K562 (cell line): Measurements from ENCODE around the gene CSAD. TPM values are rescaled to one million over a fixed set of nuclear protein-coding genes. Genes with fewer than 3 reads are reported as not detected.
A peak's percentile ranks its signal among the peaks of the same experiment; 100 is the strongest.

Experiments
- ETV1 ChIP-seq: fragments of 450-650 bp; conservative IDR thresholded peaks from 2 replicates; pipeline ENCODE4 v1.6.1; 2016; ENCODE audit warnings: missing genetic modification characterization, control low read depth, low read depth, missing compliant biosample characterization
- ETV5 ChIP-seq: sonication (generic); formaldehyde crosslinking; IDR thresholded peaks from 2 replicates; pipeline ENCODE4 v1.4.0; 2020; ENCODE audit warnings: low read depth, mild to moderate bottlenecking, missing genetic modification reagents
- FOXJ3 ChIP-seq: sonication (generic); formaldehyde crosslinking; IDR thresholded peaks from 2 replicates; pipeline ENCODE4 v1.4.0; 2020; ENCODE audit warnings: mild to moderate bottlenecking, missing genetic modification reagents
- GABPB1 ChIP-seq: sonication (generic); formaldehyde crosslinking; IDR thresholded peaks from 2 replicates; pipeline ENCODE4 v1.8.0; 2022; ENCODE audit warnings: mild to moderate bottlenecking, missing genetic modification reagents
- KAT7 ChIP-seq: sonication (generic); formaldehyde crosslinking; IDR thresholded peaks from 2 replicates; pipeline ENCODE4 v1.8.0; 2022; ENCODE audit warnings: missing genetic modification reagents, mild to moderate bottlenecking, borderline replicate concordance
- MYNN ChIP-seq, 2 experiments: sonication (generic); formaldehyde crosslinking in 1 of 2; IDR thresholded peaks; 2 replicates each; pipeline versions ENCODE4 v1.5.0 to v1.6.1; 2016 to 2020; ENCODE audit warnings: antibody characterized with exemption in 1 of 2, missing genetic modification reagents in 1 of 2
- NCOA1 ChIP-seq: fragments of 450-650 bp; IDR thresholded peaks from 2 replicates; pipeline ENCODE4 v1.6.1; 2016; ENCODE audit warnings: low read depth
- NFE2 ChIP-seq: IDR thresholded peaks from 2 replicates; pipeline ENCODE4 v1.6.1; 2014; ENCODE audit warnings: antibody characterized with exemption, low read depth
- PHB ChIP-seq: fragments of 250-450 bp; sonication (Bioruptor Pico); IDR thresholded peaks from 2 replicates; pipeline ENCODE4 v1.5.0; 2021
- POLR2H ChIP-seq: IDR thresholded peaks from 2 replicates; pipeline ENCODE4 v1.6.1; 2016; ENCODE audit warnings: missing genetic modification characterization, low read depth, mild to moderate bottlenecking, control low read depth, missing compliant biosample characterization, moderate library complexity
- POLR3A ChIP-seq: IDR thresholded peaks from 2 replicates; pipeline ENCODE4 v1.6.1; 2011; ENCODE audit warnings: borderline replicate concordance, mild to moderate bottlenecking, moderate library complexity; ENCODE audit not compliant: insufficient read length, insufficient read depth; ENCODE audit errors: extremely low read depth
- PRMT5 ChIP-seq: sonication (generic); formaldehyde crosslinking; IDR thresholded peaks from 2 replicates; pipeline ENCODE4 v1.5.0; 2020; ENCODE audit warnings: missing genetic modification reagents
- SAFB ChIP-seq: fragments of 200-400 bp; formaldehyde crosslinking; IDR thresholded peaks from 2 replicates; pipeline ENCODE4 v1.6.1; 2017; ENCODE audit warnings: low read depth, low read length, borderline replicate concordance
- SMC3 ChIP-seq: conservative IDR thresholded peaks from 2 replicates; pipeline ENCODE4 v1.6.1; 2011; ENCODE audit warnings: low read depth, low read length, improper control_type of control experiment; ENCODE audit not compliant: insufficient read depth
- SRSF3 ChIP-seq: fragments of 200-400 bp; formaldehyde crosslinking; IDR thresholded peaks from 2 replicates; pipeline ENCODE4 v1.6.1; 2016; ENCODE audit warnings: mild to moderate bottlenecking, low read length, moderate library complexity; ENCODE audit not compliant: insufficient read depth
- TAF15 ChIP-seq: fragments of 200-400 bp; formaldehyde crosslinking; IDR thresholded peaks from 2 replicates; pipeline ENCODE4 v1.6.1; 2017; ENCODE audit warnings: mild to moderate bottlenecking, low read depth, low read length, moderate library complexity
- ZKSCAN1 ChIP-seq: fragments of 150-350 bp; IDR thresholded peaks from 2 replicates; pipeline ENCODE4 v1.6.1; 2016; ENCODE audit warnings: low read depth, low read length
- ZNF121 ChIP-seq: sonication (generic); formaldehyde crosslinking; conservative IDR thresholded peaks from 2 replicates; pipeline ENCODE4 v1.8.0; 2022; ENCODE audit warnings: missing genetic modification reagents
- ZNF175 ChIP-seq: fragments of 200-800 bp; sonication (Bioruptor generic); IDR thresholded peaks from 2 replicates; pipeline ENCODE4 v1.6.1; 2016; ENCODE audit warnings: low read depth, mild to moderate bottlenecking, missing genetic modification characterization, missing compliant biosample characterization
- ZNF668 ChIP-seq: fragments of 250-450 bp; sonication (Bioruptor Pico); IDR thresholded peaks from 2 replicates; pipeline ENCODE4 v1.8.0; 2022; ENCODE audit warnings: mild to moderate bottlenecking, inconsistent platforms
- polyA plus RNA-seq, 8 experiments: library from polyadenylated mRNA; depleted of rRNA in 4 of 8; stranded (reverse) in 5 of 8; unstranded in 3 of 8; fragments of >200 nt; fragmentation: Nextera tagmentation in 2 of 8; fragmentation: Illumina TruSeq in 1 of 8; extraction: Ambion mirVana in 2 of 8; extraction: Trizol in 1 of 8; gene quantifications; 2 replicates each; pipeline versions ENCODE4 v1.2.1 to v1.2.3, GENCODE V29; 2011 to 2014; ENCODE audit warnings: inconsistent platforms in 1 of 8, missing spikeins in 1 of 8
- total RNA-seq, 7 experiments: library from RNA; depleted of rRNA in 6 of 7; stranded (reverse); fragments of >200 nt in 6 of 7; fragmentation: Illumina TruSeq in 2 of 7; extraction: Trizol in 2 of 7; gene quantifications; 2 replicates each; pipeline versions ENCODE4 v1.2.1 to v1.2.3, GENCODE V29; 2011 to 2021; ENCODE audit warnings: low replicate concordance in 1 of 7
- TF ChIP-seq, protein P1 (sequence below): sonication (generic); formaldehyde crosslinking; IDR thresholded peaks from 2 replicates; pipeline ENCODE4 v1.8.1; 2023; ENCODE audit warnings: mild to moderate bottlenecking, missing genetic modification reagents
- TF ChIP-seq, protein P2 (sequence below), 2 experiments: fragments of 450-650 bp in 1 of 2; sonication (generic) in 1 of 2; formaldehyde crosslinking; conservative IDR thresholded peaks; 2 replicates each; pipeline versions ENCODE4 v1.4.0 to v1.8.1; 2020 to 2022; ENCODE audit warnings: mild to moderate bottlenecking in 1 of 2, missing genetic modification reagents in 1 of 2
- TF ChIP-seq, protein P3 (sequence below): fragments of 200-800 bp; sonication (Bioruptor generic); IDR thresholded peaks from 2 replicates; pipeline ENCODE4 v1.6.1; 2017; ENCODE audit warnings: missing genetic modification characterization, missing compliant biosample characterization
- TF ChIP-seq, protein P4 (sequence below): fragments of 250-450 bp; sonication (Bioruptor Pico); IDR thresholded peaks from 2 replicates; pipeline ENCODE4 v1.4.0; 2020; ENCODE audit warnings: borderline replicate concordance

CSAD gene
- total and polyA plus RNA-seq, 9 of the 15 experiments (the other 6 are each of a cell fraction or from before 2014, with no cell fraction given) = 1.8 to 19.6 (median 8.1) TPM

DNA sequence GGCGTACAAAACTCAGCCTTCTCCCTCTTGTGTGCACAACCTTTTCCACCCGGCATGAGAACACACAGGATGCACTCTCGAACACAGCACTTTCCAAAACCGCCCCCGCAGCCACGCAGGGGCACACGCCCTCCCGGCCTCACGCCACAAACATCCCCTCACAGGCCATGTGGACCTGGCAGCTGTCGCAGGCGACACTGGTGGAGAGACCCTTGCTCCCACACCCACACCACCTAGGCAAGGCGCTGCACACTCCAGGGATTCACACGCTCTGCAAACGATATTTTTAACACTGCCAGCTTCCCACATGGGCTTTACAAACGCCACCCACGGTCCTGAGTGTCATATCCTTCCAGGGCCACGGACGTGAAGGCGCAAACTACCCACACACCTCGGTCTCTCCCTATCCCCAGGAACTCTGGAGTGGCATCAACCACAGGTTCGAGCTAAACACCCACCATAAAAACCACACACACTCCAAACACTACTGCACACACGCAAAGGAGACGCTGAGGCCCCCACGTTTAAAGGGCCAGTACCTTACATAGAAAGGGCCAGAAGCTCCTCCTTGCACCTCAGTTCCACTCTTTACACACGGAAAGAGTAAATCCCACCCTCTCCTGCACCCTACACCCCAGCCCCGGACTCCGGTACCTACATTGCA, 38.7 kb upstream of the CSAD start (continued):
- TF ChIP-seq ZNF121 (no peak), POLR3A (no peak), FOXJ3 (CRISPR knock-in tag) (no peak), SAFB (peak; percentile 39; the same call in 1 of the 2 replicates), ETV1 (tag) (no peak), MYNN (IDR thresholded peaks at IDR 0.05) (no peak), MYNN (CRISPR knock-in tag; IDR thresholded peaks at IDR 0.05) (no peak), ETV5 (CRISPR knock-in tag) (no peak), SMC3 (no peak), KAT7 (CRISPR knock-in tag) (0 out of 2 replicates have a peak, but pooled peaks have one; percentile 47), ZNF668 (CRISPR knock-in tag) (no peak), NCOA1 (no peak; the same call in 1 of the 2 replicates), POLR2H (tag) (no peak), PRMT5 (CRISPR knock-in tag) (no peak), NFE2 (no peak), ZNF175 (CRISPR knock-in tag) (no peak), SRSF3 (no peak), ZKSCAN1 (no peak), GABPB1 (CRISPR knock-in tag) (no peak), TAF15 (no peak), PHB (CRISPR knock-in tag) (no peak)
- TF ChIP-seq, protein P1, sequence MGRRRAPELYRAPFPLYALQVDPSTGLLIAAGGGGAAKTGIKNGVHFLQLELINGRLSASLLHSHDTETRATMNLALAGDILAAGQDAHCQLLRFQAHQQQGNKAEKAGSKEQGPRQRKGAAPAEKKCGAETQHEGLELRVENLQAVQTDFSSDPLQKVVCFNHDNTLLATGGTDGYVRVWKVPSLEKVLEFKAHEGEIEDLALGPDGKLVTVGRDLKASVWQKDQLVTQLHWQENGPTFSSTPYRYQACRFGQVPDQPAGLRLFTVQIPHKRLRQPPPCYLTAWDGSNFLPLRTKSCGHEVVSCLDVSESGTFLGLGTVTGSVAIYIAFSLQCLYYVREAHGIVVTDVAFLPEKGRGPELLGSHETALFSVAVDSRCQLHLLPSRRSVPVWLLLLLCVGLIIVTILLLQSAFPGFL (CRISPR knock-in tag) = no peak
- TF ChIP-seq, protein P2, sequence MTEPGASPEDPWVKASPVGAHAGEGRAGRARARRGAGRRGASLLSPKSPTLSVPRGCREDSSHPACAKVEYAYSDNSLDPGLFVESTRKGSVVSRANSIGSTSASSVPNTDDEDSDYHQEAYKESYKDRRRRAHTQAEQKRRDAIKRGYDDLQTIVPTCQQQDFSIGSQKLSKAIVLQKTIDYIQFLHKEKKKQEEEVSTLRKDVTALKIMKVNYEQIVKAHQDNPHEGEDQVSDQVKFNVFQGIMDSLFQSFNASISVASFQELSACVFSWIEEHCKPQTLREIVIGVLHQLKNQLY (CRISPR knock-in tag; conservative IDR thresholded peaks at IDR 0.05) = no peak
- TF ChIP-seq, protein P3, sequence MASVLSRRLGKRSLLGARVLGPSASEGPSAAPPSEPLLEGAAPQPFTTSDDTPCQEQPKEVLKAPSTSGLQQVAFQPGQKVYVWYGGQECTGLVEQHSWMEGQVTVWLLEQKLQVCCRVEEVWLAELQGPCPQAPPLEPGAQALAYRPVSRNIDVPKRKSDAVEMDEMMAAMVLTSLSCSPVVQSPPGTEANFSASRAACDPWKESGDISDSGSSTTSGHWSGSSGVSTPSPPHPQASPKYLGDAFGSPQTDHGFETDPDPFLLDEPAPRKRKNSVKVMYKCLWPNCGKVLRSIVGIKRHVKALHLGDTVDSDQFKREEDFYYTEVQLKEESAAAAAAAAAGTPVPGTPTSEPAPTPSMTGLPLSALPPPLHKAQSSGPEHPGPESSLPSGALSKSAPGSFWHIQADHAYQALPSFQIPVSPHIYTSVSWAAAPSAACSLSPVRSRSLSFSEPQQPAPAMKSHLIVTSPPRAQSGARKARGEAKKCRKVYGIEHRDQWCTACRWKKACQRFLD (CRISPR knock-in tag) = no peak
- TF ChIP-seq, protein P4, sequence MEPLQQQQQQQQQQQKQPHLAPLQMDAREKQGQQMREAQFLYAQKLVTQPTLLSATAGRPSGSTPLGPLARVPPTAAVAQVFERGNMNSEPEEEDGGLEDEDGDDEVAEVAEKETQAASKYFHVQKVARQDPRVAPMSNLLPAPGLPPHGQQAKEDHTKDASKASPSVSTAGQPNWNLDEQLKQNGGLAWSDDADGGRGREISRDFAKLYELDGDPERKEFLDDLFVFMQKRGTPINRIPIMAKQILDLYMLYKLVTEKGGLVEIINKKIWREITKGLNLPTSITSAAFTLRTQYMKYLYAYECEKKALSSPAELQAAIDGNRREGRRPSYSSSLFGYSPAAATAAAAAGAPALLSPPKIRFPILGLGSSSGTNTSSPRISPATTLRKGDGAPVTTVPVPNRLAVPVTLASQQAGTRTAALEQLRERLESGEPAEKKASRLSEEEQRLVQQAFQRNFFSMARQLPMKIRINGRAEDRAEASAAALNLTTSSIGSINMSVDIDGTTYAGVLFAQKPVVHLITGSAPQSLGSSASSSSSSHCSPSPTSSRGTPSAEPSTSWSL = no peak
